ENCODE data around the gene ADAD1. TPM values are rescaled to one million over a fixed set of nuclear protein-coding genes. Genes with fewer than 3 reads are reported as not detected.

ADAD1 gene
- total RNA-seq, 1 donor from 2014 or later, result under 0.01 TPM

GRCh38 chr4:122456231-122457116 lies 77.7 kb downstream of the ADAD1 start, which contains the start of gene IL2:
TSS of gene IL2 (minus strand) at chr4:122456725. CDS start at chr4:122456440, 285 bp downstream.
- FAIRE-seq (no peak), DNase-seq (ENCODE audit: low read depth) (no peak)
- Histone ChIP-seq H3K36me3 (ENCODE audit: control insufficient read depth, insufficient read depth, low read length) (no peaks in the 10 kb centered on the region), H3K27me3 (ENCODE audit: control insufficient read depth, insufficient read depth, low read length) (no peaks in the 10 kb centered on the region), H3K4me3 (ENCODE audit: low read depth, low read length) (no peak within 1 kb of the TSS)
- TF ChIP-seq CTCF (IDR thresholded peaks at IDR 0.05; ENCODE audit: insufficient read depth, low read length, severe bottlenecking), result no peak

GRCh38 chr4:122458625-122459024 lies 79.8 kb downstream of the ADAD1 start:
- DNase-seq (ENCODE audit: low read depth) (peak; percentile 63), FAIRE-seq (no peak)
- H3K36me3 ChIP-seq (ENCODE audit: control insufficient read depth, insufficient read depth, low read length), result no peaks in the 10 kb centered on the region
- no peak for TF ChIP-seq CTCF (IDR thresholded peaks at IDR 0.05; ENCODE audit: insufficient read depth, low read length, severe bottlenecking)
- H3K27me3 ChIP-seq (ENCODE audit: control insufficient read depth, insufficient read depth, low read length), result no peaks in the 10 kb centered on the region
- peak overlapping the region; percentile 18 for H3K4me3 ChIP-seq (ENCODE audit: low read depth, low read length)

GRCh38 chr4:122469457-122469856 lies 90.6 kb downstream of the ADAD1 start:
- no peak for TF ChIP-seq CTCF (IDR thresholded peaks at IDR 0.05; ENCODE audit: insufficient read depth, low read length, severe bottlenecking)
- H3K36me3 ChIP-seq (ENCODE audit: control insufficient read depth, insufficient read depth, low read length), result no peaks in the 10 kb centered on the region
- FAIRE-seq, result no peak
- no peak for DNase-seq (ENCODE audit: low read depth)
- no peak overlapping the region for H3K4me3 ChIP-seq (ENCODE audit: low read depth, low read length)
- no peaks in the 10 kb centered on the region for H3K27me3 ChIP-seq (ENCODE audit: control insufficient read depth, insufficient read depth, low read length)

GRCh38 chr4:122475233-122475632 lies 96.4 kb downstream of the ADAD1 start:
- H3K4me3 ChIP-seq (ENCODE audit: low read depth, low read length), result no peak overlapping the region
- FAIRE-seq (no peak), DNase-seq (ENCODE audit: low read depth) (no peak)
- no peaks in the 10 kb centered on the region for H3K36me3 ChIP-seq (ENCODE audit: control insufficient read depth, insufficient read depth, low read length)
- TF ChIP-seq CTCF (IDR thresholded peaks at IDR 0.05; ENCODE audit: insufficient read depth, low read length, severe bottlenecking), result no peak
- no peaks in the 10 kb centered on the region for H3K27me3 ChIP-seq (ENCODE audit: control insufficient read depth, insufficient read depth, low read length)

- DNase-seq (ENCODE audit: low read depth) (no peak), FAIRE-seq (no peak)
- no peak overlapping the region for H3K4me3 ChIP-seq (ENCODE audit: low read depth, low read length)
- TF ChIP-seq CTCF (IDR thresholded peaks at IDR 0.05; ENCODE audit: insufficient read depth, low read length, severe bottlenecking), result no peak
- H3K27me3 ChIP-seq (ENCODE audit: control insufficient read depth, insufficient read depth, low read length), result no peaks in the 10 kb centered on the region
- no peaks in the 10 kb centered on the region for H3K36me3 ChIP-seq (ENCODE audit: control insufficient read depth, insufficient read depth, low read length)
Observed at GRCh38 chr4:122476126-122476525, 97.3 kb downstream of the ADAD1 start.

Measured in bronchial epithelial cell (primary cell).